ENCODE results near the gene TEX13A.

TEX13A gene

GRCh38 chrX:105190252-105190853 is 30.1 kb downstream of the TEX13A start:
- TF ChIP-seq CTCF (IDR thresholded peaks at IDR 0.05; ENCODE audit: low read depth, low read length, missing control alignments), result peak; percentile 75
- in situ Hi-C loops (cut with HindIII; ENCODE audit: low sequenced_read_pairs), result no loop called here
- DNase-seq (ENCODE audit: low read depth), result peak; percentile 22
- no peak overlapping the region for H3K4me3 ChIP-seq (ENCODE audit: low read depth, low read length)

- TF ChIP-seq CTCF (IDR thresholded peaks at IDR 0.05; ENCODE audit: low read depth, low read length, missing control alignments), result no peak
- no peak overlapping the region for H3K4me3 ChIP-seq (ENCODE audit: low read depth, low read length)
- DNase-seq (ENCODE audit: low read depth), result no peak
- in situ Hi-C loops (cut with HindIII; ENCODE audit: low sequenced_read_pairs), result no loop called here
Observed at GRCh38 chrX:105189093-105189492, 31.4 kb downstream of the TEX13A start.

- in situ Hi-C loops (cut with HindIII; ENCODE audit: low sequenced_read_pairs), result no loop called here
- DNase-seq (ENCODE audit: low read depth), result no peak
- no peak overlapping the region for H3K4me3 ChIP-seq (ENCODE audit: low read depth, low read length)
- TF ChIP-seq CTCF (IDR thresholded peaks at IDR 0.05; ENCODE audit: low read depth, low read length, missing control alignments), result no peak
Observed at GRCh38 chrX:105179644-105180043, 40.9 kb downstream of the TEX13A start.

- in situ Hi-C loops (cut with HindIII; ENCODE audit: low sequenced_read_pairs), result no loop called here
- no peak overlapping the region for H3K4me3 ChIP-seq (ENCODE audit: low read depth, low read length)
- no peak for TF ChIP-seq CTCF (IDR thresholded peaks at IDR 0.05; ENCODE audit: low read depth, low read length, missing control alignments)
- DNase-seq (ENCODE audit: low read depth), result no peak
Observed at GRCh38 chrX:105173071-105173470, 47.4 kb downstream of the TEX13A start.

All from astrocyte of the cerebellum (primary cell).